GM21390 (cell line): ENCODE results near the gene SASS6.

Experiments
- ATAC-seq: cut with Tn5 transposase; IDR thresholded peaks from one replicate; pipeline ENCODE4 v1.9.1; 2021; ENCODE audit not compliant: unreplicated experiment

The SASS6 gene

GRCh38 chr1:100109554-100110066 is 23.1 kb downstream of the SASS6 start:
- ATAC-seq, result no peak

GRCh38 chr1:100107696-100108095 is 25.0 kb downstream of the SASS6 start:
- ATAC-seq, result no peak

- ATAC-seq, result no peak
These were observed 31.2 kb downstream of the SASS6 start for GRCh38 chr1:100101564-100101963.

- no peak for ATAC-seq
These were observed 32.5 kb downstream of the SASS6 start for GRCh38 chr1:100100202-100100601.

- no peak for ATAC-seq
These were observed 42.3 kb downstream of the SASS6 start for GRCh38 chr1:100090471-100090870.

DNA sequence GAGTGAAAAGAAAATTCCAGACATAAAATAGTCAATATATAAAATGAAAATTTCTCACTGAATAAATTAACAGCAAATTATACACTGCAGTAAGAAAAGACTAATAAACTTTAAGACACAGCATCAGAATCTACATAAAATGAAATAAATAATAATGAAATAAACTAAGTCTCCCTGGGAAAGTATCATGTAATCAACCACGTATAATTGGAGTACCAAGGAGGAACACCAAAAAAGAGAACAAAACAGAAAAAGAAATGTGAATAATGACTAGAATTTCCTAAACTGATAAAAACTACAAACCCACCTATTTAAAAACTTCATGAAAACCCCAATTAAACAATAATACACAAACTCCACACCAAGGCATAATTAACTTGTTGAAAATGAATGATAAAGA is 43.6 kb downstream of the SASS6 start:
- ATAC-seq, result no peak

DNA sequence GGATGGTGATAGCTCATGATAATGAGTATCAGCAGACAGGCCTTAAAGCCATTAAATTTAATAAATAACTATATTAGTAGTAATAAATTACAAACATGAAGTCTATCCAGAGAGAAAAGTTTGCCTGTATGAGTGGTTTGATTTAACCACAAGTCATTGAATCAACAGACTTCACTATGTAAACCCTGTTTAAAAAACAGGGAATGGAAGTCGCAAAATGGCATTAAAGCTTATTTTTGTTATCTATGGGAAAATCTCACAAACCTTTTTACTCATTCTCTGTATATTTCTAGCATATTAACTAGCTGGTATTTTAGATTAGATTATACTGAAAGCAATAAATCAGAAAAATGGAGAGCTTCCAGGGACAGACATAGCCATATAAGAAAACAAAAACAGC is 45.3 kb downstream of the SASS6 start:
- ATAC-seq, result no peak

GRCh38 chr1:100080331-100080730 is 52.4 kb downstream of the SASS6 start:
- ATAC-seq, result no peak

GRCh38 chr1:100077531-100077930 is 55.2 kb downstream of the SASS6 start:
- peak; percentile 57 for ATAC-seq

GRCh38 chr1:100076744-100077143 is 56.0 kb downstream of the SASS6 start:
- ATAC-seq, result peak; percentile 79

GRCh38 chr1:100076319-100076718 is 56.4 kb downstream of the SASS6 start:
- no peak for ATAC-seq

DNA sequence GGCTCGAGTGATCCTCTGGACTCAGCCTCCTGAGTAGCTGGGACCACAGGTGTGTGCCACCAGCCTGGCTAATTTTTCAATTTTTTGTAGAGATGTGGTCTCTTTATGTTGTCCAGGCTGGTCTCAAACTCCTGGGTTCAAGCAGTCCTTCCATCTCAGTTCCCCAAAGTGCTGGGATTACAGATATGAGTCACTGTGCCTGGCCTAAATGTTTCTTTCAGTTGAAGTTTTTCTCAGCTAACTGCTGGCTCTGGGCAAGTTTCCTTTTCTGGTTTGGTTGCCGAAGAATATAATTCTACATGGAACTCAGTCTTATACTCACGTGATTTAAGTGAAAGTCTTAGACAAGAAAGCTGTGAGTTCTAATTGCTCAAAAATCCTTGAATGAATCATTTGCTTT is 57.0 kb downstream of the SASS6 start:
- peak; percentile 56 for ATAC-seq

DNA sequence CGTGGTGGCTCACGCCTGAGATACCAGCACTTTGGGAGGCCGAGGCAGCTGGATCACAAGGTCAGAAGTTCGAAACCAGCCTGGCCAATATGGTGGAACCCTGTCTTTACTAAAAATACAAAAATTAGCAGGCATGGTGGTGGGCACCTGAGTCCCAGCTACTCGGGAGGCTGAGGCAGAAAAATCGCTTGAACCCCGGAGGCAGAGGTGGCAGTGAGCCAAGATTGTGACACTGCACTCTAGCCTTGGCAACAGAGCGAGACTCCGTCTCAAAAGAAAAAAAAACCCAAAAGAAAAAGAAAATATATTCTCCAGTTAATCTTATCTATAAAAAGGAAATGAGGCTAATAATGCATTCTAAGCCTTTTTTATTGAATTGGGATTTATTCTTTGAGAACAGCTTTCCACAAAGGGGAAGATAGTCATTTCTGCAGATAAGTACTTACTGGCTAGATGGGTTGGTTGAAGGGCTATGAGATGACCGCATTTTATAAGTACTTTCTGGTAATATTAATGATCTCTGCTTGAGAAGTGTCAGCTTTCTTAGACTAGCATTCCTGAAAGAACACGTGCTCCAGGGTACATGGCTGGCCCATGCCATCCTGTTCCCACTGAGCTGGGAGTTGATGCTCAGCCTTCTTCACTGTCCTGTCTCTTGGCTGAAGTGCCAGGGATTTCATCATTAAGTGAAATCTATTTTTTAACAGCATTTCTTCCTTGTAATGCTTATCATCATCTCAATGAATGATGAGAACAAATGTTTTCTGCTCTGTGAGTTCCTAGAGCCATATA is 57.9 kb downstream of the SASS6 start:
- no peak for ATAC-seq

GRCh38 chr1:100073531-100073930 is 59.2 kb downstream of the SASS6 start:
- ATAC-seq, result no peak

GRCh38 chr1:100070201-100070939 is 62.4 kb downstream of the SASS6 start:
- ATAC-seq, result no peak

DNA sequence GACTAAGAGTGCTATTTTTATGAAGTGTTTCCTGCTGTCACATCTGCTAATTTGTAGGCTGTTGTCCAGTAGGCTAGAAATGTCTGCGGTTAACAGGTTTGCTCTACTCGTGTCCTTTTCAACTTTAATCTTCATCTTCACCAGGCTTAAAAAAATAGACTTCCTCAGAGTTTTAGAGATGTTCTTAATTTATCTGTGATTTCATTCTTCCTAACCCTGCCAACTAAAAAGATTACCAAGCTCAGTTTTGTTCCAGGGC is 66.8 kb downstream of the SASS6 start:
- no peak for ATAC-seq

GRCh38 chr1:100065183-100065968 is 67.4 kb downstream of the SASS6 start:
- ATAC-seq, result no peak

GRCh38 chr1:100061681-100062080 is 71.0 kb downstream of the SASS6 start:
- no peak for ATAC-seq

GRCh38 chr1:100053727-100054126 is 79.0 kb downstream of the SASS6 start:
- no peak for ATAC-seq

DNA sequence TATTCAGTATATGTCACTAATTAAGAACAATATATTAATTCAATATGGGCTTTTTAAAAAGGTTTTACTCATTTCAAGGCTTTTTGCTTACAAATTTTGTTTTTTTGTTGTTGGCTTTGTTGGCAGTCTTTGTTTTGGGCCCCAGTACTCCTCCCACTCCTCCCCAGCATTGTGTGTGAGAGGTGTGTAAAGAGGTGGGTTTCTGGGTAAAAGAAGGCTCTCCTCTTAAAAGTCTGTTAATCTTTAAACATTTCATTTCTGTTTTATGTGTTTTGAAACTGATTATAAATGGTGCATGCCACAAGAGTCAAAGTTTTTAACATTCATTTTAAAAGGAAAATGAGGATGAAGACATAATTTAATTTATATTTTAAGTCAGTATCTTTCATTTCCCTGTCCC is 79.6 kb downstream of the SASS6 start:
- ATAC-seq, result no peak

- ATAC-seq, result no peak
These were observed 80.8 kb downstream of the SASS6 start for GRCh38 chr1:100051893-100052292.

- no peak for ATAC-seq
These were observed 81.3 kb downstream of the SASS6 start for GRCh38 chr1:100051401-100051800.
